H54 (cell line): ENCODE measurements around the gene PPHLN1.

Experiments
- DNase-seq: peaks from one replicate; pipeline ENCODE4 v3.0.0; 2011; ENCODE audit warnings: low spot score, mixed read lengths; ENCODE audit not compliant: insufficient read length
- FAIRE-seq: peaks from 3 replicates; lab custom pipeline; 2011; peaks lifted over from hg19 to GRCh38; lab: Jason Lieb, UNC
- POLR2A ChIP-seq: IDR thresholded peaks from 2 replicates; pipeline ENCODE4 v1.6.1; 2011; ENCODE audit warnings: low read depth, mild to moderate bottlenecking, low read length

The PPHLN1 gene

DNA sequence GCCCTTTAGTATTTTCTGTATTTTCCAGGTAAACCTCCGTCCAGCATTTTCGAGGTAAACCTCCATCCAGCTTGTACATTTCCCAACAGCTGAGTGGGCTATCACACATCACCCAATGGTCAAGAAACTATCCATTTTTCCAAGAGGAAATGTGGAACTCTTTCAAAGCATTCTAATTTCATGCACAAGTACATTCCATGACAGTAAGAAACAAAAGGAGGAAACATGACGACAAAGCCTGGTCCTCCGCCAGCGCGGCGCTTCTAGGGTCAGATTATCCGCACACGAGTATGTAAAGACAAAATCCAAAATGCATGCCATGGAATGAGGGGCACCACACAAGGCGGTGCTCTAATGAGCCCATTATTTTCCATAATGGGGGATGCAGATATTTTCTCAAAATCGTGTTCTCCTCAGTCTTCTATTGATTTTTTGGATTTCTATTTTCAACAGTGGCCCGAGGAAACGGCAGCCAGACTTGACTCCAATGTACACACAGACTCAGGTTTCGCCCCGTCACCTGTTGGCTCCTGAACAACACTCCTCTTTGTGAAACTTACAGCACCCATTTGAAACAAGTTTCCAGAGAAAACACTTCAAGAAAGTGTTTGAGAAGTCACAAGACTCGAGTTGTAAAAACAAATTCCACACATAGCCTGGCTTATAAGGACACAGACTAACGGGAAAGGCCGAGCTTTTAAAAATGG, 156.2 kb downstream of the PPHLN1 start:
- FAIRE-seq, result peak; percentile 36
- DNase-seq, result no peak
- no peak for TF ChIP-seq POLR2A

DNA sequence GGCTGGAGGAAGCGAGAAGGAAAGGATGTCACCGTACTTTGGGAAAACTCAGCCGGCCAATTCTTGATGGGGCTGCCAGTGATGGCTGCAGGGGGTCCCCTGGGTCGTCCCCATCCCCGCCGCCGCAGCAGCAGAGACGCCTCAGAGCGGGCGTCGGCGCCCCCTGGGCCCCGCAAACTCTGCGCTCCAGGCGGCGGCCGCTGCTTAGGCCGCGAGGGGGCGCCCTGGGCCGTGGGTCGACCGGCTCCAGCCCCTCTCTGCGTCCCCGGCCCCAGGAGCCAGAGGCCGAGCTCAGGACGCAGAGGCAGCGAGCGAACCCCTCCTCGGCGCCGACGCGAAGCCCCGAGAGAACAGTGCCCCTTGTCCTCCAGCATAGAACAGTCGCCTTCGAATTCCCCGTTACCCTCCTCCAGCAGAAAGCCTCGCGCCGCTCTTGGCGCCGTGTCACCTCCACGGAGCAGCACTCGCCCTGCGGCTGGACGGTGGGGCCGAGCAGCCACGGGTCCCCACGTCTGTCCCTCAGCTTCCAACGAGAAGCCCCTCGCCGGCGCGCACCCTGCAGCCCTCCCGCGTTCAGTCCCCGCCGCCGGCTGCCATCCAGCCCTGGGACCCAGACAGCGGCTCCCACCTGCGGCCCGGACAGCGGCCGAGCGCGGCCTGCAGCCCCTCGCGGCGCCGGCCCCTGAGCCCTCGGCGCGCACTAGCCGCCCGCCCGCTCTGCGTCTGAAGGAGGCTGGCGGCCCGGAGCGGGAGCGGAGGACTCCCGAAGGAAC, 157.0 kb downstream of the PPHLN1 start:
- no peak for FAIRE-seq

DNA sequence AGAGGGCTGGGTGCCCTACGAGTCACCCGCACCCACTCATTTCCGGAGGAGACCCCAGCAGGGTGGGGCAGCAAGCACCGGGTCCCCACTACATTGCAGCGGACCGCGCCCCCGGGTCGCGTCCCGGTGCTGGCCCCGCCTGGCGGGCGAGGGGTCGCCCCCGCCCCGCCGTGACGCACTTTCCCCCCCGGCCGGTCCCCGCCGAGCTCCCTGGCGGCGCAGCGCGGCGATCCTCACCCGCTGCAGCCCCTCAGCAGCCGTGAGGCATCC, 157.5 kb downstream of the PPHLN1 start:
- FAIRE-seq (no peak), DNase-seq (no peak)
- TF ChIP-seq POLR2A, result no peak

More for the DNA sequence above, 157.0 kb downstream of the PPHLN1 start:
- DNase-seq, result peak; percentile 80
- TF ChIP-seq POLR2A, result no peak

DNA sequence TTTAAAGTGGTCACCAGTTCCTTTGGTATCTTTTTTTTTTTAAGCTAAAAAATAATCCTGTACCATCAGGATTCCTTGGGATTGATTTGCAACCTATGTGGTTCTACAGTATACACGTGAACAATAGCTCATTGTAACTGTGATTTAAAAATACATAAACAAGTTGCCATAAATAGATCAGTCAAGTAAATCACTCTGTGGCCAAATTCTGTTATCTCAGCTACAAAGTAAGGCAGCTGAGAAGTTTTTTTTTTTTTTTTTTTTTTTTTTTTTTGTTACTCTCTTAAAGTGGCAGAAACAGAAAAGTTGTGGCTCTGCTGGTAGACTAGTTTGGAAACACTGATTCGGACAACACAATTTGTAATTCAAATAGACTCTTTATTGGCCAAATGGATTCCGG, 159.0 kb downstream of the PPHLN1 start:
- no peak for TF ChIP-seq POLR2A
- FAIRE-seq (peak; percentile 43), DNase-seq (no peak)

DNA sequence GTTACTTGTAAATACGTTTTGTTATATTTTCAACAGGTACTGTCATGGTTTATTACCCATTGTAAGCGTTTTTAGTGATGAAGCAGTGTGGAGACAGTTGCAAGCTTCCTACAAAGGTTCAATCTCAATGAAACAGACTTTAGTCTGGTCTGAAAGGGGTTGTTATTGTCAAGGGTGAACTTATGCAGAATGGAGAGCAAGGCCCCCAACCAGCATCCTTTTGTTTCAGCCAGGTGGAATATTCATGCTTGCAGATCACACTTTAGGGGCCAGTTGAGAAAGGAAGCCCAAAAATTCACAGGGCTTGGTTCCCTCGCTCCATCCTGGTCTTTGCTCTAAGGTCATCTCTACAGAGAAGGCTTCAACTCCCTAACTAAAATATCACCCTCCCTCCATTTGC, 159.9 kb downstream of the PPHLN1 start:
- no peak for TF ChIP-seq POLR2A
- DNase-seq (no peak), FAIRE-seq (no peak)

DNA sequence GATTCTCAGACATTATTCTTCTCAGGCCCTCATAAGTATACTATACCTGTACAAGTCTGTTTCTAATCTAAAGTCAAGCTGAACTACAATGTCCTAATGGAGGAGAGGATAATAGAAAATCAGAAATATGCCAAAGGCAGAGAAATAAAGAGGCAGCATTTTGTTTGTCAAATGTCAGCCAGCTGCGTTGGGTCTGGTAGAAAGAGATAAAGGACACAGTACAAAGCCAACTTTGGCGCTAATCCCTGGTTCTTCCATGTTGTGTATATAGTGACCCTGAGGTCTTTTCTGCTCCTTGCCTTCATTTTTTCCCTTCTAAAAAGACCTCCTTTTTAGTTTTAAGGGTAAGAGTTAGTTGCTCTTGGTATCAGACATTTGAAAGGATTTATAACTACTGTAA, 160.4 kb downstream of the PPHLN1 start:
- TF ChIP-seq POLR2A, result no peak
- DNase-seq (no peak), FAIRE-seq (no peak)

DNA sequence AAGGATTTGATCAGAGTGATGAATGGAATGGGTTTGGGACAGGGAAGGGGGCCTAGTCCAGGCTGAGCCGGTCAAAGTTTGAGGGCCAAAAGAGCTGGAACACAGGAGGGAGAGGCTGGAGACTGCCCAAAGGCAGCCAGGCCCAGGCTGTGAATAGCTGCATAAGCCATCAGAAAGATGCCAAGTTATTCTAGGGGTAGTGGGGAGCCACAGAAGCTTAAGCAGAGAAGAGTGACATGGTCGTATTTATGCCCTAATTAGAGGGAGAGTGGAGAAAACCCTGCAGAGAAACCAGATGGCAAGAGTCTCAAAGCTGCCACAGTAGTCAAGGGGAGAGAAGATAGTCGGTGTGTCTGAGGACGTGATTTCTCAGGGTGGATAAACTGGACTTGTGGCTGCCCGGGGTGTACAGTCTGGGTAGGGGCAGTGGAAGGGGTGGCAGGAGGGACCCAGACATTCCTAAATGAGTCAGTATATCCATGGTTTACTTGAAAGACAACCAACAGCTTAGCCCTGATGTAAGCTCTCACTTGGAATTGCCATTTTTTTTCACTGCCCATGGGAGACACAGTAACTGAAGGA, 164.4 kb downstream of the PPHLN1 start:
- no peak for DNase-seq
- FAIRE-seq, result no peak
- TF ChIP-seq POLR2A, result no peak
